ENCODE results near the gene GSK3B. TPM values are rescaled to one million over a fixed set of nuclear protein-coding genes. Genes with fewer than 3 reads are reported as not detected.

GSK3B gene
- total RNA-seq (ENCODE audit: low replicate concordance), result 28.0 and 31.0 TPM in 2 replicates

GRCh38 chr3:120093911-120094775 lies at the start of gene GSK3B:
Gene GSK3B (minus strand): TSS chr3:120094447. CDS start chr3:120093434, 1,013 bp downstream.

GRCh38 chr3:119781330-119782198 lies 312.7 kb downstream of the GSK3B start, which contains the start of gene NR1I2:
Gene NR1I2 (plus strand): TSS chr3:119782101.

Other genes with a start within 250 kb of the GSK3B start
- 0.23 TPM in 2 replicates for gene GPR156, start 190.8 kb upstream of the GSK3B start, total RNA-seq (ENCODE audit: low replicate concordance)